Stimulated activated naive B cell treated with anti-CD40 and anti-IgM and Interleukin-4, amounts not matched to agents 10 μg/mL and 1 μg/mL and 100 μg/mL, for 72 hours (primary cell): ENCODE data around the gene ZNF143.

ENCODE experiments used
- ATAC-seq, 2 donors: fragments of 150-1000 bp; cut with Tn5 transposase; replicated peaks; 2 replicates each; pipeline ENCODE4 v1.10.0; 2021; ENCODE audit warnings: moderate library complexity in 1 of 2
- DNase-seq: peaks from one replicate; pipeline ENCODE4 v3.0.0; 2021
- H3K27ac Mint-ChIP-seq: one replicate; pipeline ENCODE4 v1.8.0; 2022; ENCODE audit warnings: mild to moderate bottlenecking, mixed read lengths
- H3K27me3 Mint-ChIP-seq, 2 donors: one replicate each; pipeline ENCODE4 v1.8.0; 2022; ENCODE audit warnings: mixed read lengths in 2 of 2
- H3K36me3 Mint-ChIP-seq, 2 donors: one replicate each; pipeline ENCODE4 v1.8.0; 2022; ENCODE audit warnings: mixed read lengths in 2 of 2, mild to moderate bottlenecking in 1 of 2
- H3K4me1 Mint-ChIP-seq, 2 donors: one replicate each; pipeline ENCODE4 v1.8.0; 2022; ENCODE audit warnings: mixed read lengths in 2 of 2, mild to moderate bottlenecking in 1 of 2
- H3K4me3 Mint-ChIP-seq, 2 donors: one replicate each; pipeline ENCODE4 v1.8.0; 2022; ENCODE audit warnings: mild to moderate bottlenecking in 2 of 2, mixed read lengths in 2 of 2, moderate library complexity in 1 of 2
- H3K9me3 Mint-ChIP-seq, 2 donors: one replicate each; pipeline ENCODE4 v1.8.0; 2022; ENCODE audit warnings: mixed read lengths in 2 of 2, mild to moderate bottlenecking in 1 of 2

ZNF143 gene

DNA sequence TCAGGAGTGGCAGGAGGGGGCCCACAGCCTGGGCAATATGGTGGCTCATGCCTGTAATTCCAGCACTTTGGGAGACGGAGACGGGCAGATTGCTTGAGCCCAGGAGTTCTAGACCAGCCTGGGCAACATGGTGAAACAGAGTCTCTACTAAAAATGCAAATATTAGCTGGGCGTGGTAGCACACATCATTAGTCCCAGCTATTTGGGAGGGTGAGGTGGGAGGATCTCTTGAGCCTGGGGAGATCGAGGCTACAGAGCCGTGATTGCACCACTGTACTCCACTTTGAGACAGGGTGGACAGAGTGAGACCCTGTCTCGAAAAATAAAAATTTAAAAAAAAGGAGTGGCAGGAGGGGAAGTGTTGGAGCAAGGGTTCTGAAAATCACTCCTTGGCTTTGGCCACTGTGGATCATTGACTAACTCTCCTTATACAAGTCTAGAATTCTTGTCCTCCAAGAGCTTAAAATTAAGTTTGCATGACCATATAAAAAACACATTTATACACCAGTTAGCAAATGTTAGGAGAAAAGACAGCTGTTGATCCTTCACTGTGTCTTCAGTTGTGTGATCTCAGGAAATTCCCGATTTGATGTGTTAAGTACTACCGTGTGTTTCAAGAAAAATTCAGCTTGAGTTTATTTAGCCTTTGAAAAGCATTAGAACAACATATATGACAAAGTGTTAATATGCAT, 110.4 kb downstream of the ZNF143 start:
- DNase-seq (no peak), ATAC-seq (no peak)
- Mint-ChIP-seq H3K27ac (no peak overlapping the region), H3K4me1 (peaks cover 26 to 38% of the 10 kb centered on the region in 2 donors), H3K9me3 (no peaks in the 10 kb centered on the region), H3K27me3 (no peaks in the 10 kb centered on the region), H3K4me3 (no peak overlapping the region), H3K36me3 (peaks cover 13 to 16% of the 10 kb centered on the region in 2 donors)

DNA sequence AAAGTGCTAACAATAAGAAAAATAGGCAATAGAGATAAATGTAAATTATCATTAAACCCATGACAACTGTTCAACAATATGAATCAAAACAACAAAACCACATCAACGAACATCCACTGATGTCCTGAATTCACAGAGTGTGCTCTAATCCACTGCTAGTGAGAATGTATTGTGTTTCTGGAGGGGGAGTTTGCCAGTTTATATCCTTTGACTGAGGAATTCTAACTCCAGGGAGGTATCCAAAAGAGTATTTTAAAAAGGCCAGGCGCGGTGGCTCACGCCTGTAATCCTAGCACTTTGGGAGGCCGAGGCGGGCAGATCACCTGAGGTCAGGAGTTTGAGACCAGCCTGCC, 110.9 kb downstream of the ZNF143 start:
- ATAC-seq = no peak
- H3K4me3 Mint-ChIP-seq = peak overlapping the region; percentile 32 to 90
- H3K27me3 Mint-ChIP-seq = no peaks in the 10 kb centered on the region
- no peaks in the 10 kb centered on the region for H3K9me3 Mint-ChIP-seq
- no peak for DNase-seq
- H3K4me1 Mint-ChIP-seq = peaks cover 24 to 39% of the 10 kb centered on the region in 2 donors
- peaks cover 13 to 20% of the 10 kb centered on the region in 2 donors for H3K36me3 Mint-ChIP-seq
- no peak overlapping the region for H3K27ac Mint-ChIP-seq

DNA sequence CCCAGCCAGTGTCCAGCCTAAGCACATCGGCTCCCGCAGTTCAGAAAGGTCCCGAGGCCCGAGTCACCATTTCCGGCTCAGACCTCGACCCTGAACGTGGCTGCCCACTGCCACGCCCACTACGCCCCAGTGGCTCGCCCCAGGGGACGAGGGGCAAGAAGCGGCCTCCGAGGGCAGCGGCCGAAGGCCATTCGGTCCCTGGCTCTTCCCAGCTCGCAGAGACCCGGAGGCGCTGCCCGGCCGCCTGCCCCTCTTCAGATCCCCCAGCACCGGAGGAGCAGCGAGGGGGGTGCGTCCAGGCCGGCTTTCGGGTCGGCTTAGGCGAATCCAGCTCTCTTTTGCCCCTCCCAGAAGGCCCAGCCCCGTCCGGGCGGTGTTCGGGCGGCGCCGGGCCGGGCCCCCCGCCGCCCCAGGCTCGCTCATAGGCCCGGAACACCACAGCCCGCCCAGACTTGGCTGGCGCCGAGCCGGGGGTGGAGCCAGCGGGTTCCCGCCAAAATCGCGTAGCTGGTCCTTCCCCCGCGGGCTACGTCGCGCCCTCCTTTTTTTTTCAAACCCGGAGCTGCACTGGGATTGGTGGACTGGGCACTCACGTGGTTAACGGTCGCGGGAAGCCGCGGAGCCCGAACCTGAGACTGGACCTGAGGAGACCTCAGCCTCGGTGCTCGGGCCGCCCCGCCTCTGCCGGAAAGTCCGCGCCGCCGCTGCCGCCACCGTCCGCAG, 112.4 kb downstream of the ZNF143 start, which contains the start of gene WEE1:
WEE1 (plus strand) TSS at position 619 of the 723 bp plus-strand sequence. CDS start 264 bp downstream, outside the sequence.
- H3K4me3 Mint-ChIP-seq = peak within 1 kb of the TSS; percentile 98 to 99
- no peaks in the 10 kb centered on the region for H3K9me3 Mint-ChIP-seq
- H3K27ac Mint-ChIP-seq = peak within 1 kb of the TSS; percentile 95
- H3K36me3 Mint-ChIP-seq = peaks cover 17 to 26% of the 10 kb centered on the region in 2 donors
- peaks cover 25 to 46% of the 10 kb centered on the region in 2 donors for H3K4me1 Mint-ChIP-seq
- ATAC-seq (peak; percentile 93 to 94), DNase-seq (peak; percentile 99)
- no peaks in the 10 kb centered on the region for H3K27me3 Mint-ChIP-seq

DNA sequence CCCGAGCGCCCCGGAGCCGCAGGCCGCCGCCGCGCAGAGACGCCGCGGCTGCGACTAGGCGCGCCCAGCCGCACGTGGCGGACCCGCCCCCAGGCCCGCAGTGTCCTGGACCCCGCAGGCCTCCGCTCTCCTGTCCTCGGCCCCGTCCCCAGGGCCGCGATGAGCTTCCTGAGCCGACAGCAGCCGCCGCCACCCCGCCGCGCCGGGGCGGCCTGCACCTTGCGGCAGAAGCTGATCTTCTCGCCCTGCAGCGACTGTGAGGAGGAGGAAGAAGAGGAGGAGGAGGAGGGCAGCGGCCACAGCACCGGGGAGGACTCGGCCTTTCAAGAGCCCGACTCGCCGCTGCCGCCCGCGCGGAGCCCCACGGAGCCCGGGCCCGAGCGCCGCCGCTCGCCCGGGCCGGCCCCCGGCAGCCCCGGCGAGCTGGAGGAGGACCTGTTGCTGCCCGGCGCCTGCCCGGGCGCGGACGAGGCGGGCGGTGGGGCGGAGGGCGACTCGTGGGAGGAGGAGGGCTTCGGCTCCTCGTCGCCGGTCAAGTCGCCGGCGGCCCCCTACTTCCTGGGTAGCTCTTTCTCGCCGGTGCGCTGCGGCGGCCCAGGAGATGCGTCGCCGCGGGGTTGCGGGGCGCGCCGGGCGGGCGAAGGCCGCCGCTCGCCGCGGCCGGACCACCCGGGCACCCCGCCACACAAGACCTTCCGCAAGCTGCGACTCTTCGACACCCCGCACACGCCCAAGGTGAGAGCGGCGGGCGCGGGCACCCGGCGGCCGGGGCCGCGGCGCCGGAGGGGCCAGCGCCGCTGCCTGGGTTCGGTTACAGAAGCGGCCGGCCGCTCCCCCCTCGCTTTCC, 113.2 kb downstream of the ZNF143 start:
- peaks cover 20 to 38% of the 10 kb centered on the region in 2 donors for H3K4me1 Mint-ChIP-seq
- no peaks in the 10 kb centered on the region for H3K27me3 Mint-ChIP-seq
- no peak for DNase-seq
- H3K27ac Mint-ChIP-seq = peak overlapping the region; percentile 95
- H3K36me3 Mint-ChIP-seq = peaks cover 19 to 30% of the 10 kb centered on the region in 2 donors
- peak overlapping the region; percentile 98 to 99 for H3K4me3 Mint-ChIP-seq
- ATAC-seq = peak; percentile 41 to 44
- H3K9me3 Mint-ChIP-seq = no peaks in the 10 kb centered on the region

DNA sequence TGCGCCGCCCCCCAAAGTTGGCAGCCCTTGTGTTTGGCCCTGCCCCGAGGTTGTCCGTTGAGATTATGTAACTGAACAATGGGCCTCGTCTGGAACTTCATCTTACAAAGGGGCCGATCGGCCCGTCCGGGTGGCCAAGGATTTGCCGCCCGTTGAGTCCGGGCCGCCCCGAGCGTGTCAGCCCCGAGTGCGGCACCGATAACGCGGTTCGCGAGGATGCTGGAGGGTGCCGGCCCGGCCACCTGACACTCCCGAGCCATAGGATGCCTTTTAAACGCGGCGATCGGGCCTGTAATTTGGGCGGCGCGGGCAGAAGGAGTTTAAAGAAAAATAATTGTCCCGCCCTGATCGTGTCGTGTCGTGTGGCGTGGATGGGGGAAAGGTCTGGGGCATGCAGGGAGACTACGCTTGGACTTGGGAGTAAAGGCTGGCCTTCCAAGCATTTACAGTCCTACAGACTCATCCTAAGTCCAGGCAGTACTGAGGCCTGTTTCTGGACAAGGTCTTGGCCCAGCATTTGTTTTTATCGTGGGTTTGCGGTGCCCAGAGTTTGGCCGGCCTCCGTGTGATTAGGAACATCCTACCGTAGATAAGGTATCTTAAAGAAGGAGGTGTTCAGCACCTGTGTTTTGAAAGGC, 113.9 kb downstream of the ZNF143 start:
- ATAC-seq (no peak), DNase-seq (no peak)
- peak overlapping the region; percentile 95 for H3K27ac Mint-ChIP-seq
- H3K4me3 Mint-ChIP-seq = peak overlapping the region; percentile 98 to 99
- no peaks in the 10 kb centered on the region for H3K27me3 Mint-ChIP-seq
- peaks cover 24 to 36% of the 10 kb centered on the region in 2 donors for H3K36me3 Mint-ChIP-seq
- peaks cover 14 to 31% of the 10 kb centered on the region in 2 donors for H3K4me1 Mint-ChIP-seq
- no peaks in the 10 kb centered on the region for H3K9me3 Mint-ChIP-seq

DNA sequence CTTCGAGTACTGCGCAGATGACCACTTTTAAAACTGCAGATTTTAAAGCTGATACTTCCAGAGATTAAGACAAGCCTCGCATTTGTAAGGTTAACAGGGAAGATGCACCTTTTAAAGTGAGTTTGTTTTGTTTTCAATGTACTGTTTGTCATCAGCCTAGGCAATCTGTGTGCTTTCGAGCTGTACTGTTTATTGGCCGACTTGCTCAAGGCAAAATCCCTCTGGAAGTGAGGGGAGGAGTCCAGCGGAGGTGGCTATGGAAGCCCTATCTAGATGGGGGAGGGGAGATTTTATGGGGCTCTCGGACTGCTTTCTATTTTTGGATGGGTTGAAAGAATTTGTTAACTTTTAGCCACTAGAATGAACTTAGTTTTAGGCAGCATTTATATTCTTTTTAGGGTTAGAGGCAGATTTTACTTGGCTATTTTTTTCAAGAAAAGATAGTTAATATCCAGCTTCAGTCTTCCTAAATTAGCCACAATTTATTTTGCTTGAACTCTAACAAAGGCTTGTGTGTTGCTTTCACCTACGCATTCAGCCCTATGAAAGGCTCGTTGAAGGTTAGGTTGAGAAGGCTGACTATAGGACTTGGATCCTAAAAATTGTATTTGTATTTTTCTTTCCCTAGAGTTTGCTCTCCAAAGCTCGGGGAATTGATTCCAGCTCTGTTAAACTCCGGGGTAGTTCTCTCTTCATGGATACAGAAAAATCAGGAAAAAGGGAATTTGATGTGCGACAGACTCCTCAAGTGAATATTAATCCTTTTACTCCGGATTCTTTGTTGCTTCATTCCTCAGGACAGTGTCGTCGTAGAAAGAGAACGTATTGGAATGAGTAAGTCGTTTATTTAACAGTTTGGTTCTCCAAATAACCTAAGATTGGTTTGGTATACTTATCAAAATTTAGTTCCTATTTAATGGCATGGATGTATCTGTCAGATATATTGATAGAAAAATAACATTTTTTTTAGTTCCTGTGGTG, 114.7 kb downstream of the ZNF143 start:
- H3K4me1 Mint-ChIP-seq = peaks cover 10 to 26% of the 10 kb centered on the region in 2 donors
- H3K4me3 Mint-ChIP-seq = peak overlapping the region; percentile 98 to 99
- H3K27me3 Mint-ChIP-seq = no peaks in the 10 kb centered on the region
- no peak for DNase-seq
- H3K36me3 Mint-ChIP-seq = peaks cover 27 to 36% of the 10 kb centered on the region in 2 donors
- H3K27ac Mint-ChIP-seq = peak overlapping the region; percentile 95
- no peak for ATAC-seq
- H3K9me3 Mint-ChIP-seq = no peaks in the 10 kb centered on the region

DNA sequence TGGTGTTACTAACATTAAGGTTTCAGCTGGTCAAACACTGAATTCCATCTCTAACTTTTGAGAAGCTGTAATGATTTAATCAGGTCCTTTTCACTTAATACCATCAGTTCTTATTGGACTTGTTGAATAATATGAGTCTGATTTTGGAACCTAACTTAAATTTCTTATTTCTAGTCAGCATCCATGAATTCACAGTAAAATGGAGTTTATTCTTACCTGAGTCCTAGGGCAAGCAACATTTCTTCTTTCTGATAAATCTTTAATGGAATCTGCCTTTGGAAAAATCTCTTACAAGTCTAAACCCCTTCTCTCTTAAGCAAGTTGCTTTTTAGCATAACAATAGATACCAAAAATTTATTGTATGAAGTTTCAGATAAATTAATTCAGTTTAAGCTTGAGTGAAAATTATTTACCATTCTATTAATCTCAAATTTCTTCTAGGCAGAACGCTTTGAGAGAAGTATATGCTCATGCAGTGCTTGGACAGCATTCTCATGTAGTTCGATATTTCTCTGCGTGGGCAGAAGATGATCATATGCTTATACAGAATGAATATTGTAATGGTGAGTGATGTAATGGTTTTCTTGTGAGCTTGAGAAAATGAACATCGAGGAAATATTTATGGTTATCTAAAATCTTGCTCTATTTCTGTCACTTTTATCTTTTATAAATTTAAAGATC, 116.0 kb downstream of the ZNF143 start:
- H3K27ac Mint-ChIP-seq = peak overlapping the region; percentile 14
- peaks cover 38 to 49% of the 10 kb centered on the region in 2 donors for H3K36me3 Mint-ChIP-seq
- no peak for ATAC-seq
- peak overlapping the region in 1 of 2 donors; percentile 43 for H3K4me3 Mint-ChIP-seq
- DNase-seq = no peak
- H3K4me1 Mint-ChIP-seq = peaks cover 9 to 26% of the 10 kb centered on the region in 2 donors
- no peaks in the 10 kb centered on the region for H3K27me3 Mint-ChIP-seq
- no peaks in the 10 kb centered on the region for H3K9me3 Mint-ChIP-seq

DNA sequence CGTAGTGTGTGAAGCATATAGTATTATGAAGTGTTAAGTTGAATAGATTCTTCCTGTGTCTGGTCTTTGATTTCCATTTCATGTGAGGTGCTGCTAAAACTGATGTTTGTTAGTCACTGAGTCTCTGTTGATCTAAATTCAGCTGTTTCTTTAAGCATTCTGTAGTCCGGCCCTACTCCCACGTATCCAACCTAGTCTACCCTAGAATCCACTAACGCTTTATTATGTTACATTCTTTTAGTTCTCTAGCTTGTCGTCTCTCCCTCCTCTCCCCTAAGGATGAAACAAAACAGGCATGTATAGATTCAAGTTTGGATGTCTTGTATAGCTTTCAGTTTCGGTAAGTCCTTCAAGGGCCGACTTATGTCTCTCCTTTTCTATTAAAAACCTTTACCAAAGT, 116.7 kb downstream of the ZNF143 start:
- no peaks in the 10 kb centered on the region for H3K9me3 Mint-ChIP-seq
- peak overlapping the region; percentile 37 to 44 for H3K4me3 Mint-ChIP-seq
- no peak overlapping the region for H3K27ac Mint-ChIP-seq
- H3K27me3 Mint-ChIP-seq = no peaks in the 10 kb centered on the region
- ATAC-seq = no peak
- DNase-seq = no peak
- H3K36me3 Mint-ChIP-seq = peaks cover 43 to 52% of the 10 kb centered on the region in 2 donors
- peaks cover 9 to 26% of the 10 kb centered on the region in 2 donors for H3K4me1 Mint-ChIP-seq
